GM18520 (cell line): ENCODE measurements around the gene LRRC32.

ENCODE experiments used
- ATAC-seq: cut with Tn5 transposase; IDR thresholded peaks from one replicate; pipeline ENCODE4 v1.9.1; 2021; ENCODE audit not compliant: unreplicated experiment

The LRRC32 gene, protein sequence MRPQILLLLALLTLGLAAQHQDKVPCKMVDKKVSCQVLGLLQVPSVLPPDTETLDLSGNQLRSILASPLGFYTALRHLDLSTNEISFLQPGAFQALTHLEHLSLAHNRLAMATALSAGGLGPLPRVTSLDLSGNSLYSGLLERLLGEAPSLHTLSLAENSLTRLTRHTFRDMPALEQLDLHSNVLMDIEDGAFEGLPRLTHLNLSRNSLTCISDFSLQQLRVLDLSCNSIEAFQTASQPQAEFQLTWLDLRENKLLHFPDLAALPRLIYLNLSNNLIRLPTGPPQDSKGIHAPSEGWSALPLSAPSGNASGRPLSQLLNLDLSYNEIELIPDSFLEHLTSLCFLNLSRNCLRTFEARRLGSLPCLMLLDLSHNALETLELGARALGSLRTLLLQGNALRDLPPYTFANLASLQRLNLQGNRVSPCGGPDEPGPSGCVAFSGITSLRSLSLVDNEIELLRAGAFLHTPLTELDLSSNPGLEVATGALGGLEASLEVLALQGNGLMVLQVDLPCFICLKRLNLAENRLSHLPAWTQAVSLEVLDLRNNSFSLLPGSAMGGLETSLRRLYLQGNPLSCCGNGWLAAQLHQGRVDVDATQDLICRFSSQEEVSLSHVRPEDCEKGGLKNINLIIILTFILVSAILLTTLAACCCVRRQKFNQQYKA

DNA sequence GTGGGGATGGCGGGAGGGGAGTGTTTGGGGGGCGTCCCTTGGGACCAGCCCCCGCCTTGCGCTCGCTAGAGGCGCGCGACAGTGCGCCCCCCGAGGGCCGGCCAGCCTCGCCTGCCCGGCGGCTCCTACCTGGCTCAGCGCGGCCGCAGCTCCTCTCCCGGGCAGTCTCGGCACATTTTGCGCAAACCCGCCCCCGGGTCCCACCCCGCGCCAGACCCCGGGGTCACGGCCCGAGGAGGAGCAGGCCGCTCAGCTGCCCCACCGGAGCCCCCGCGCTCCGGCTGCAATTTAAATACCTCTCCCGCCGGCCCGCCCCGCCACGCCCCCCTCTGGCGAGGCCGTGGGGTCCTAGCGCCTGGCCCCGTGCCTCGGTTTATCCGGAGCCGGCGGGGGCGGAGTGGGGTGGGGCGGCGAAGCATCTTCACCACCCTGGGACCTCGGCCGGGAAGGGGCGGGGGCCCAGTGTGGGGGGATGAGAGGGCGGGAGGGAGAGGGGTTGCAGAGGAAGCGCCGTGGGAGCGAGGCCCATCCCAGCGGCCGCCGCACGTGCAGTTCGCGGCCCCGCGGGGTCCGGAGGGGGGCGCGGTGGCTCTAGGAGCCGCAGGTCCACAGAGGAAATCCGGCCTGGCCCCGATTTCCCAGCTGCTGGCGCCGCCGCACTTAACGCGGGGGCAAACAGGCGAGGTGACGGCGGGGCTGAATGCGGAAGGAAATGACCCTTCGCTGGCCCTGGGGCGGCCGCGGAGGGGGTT is at the start of gene LRRC32:
Gene LRRC32 (minus strand): TSS at position 263 of the 752 bp plus-strand sequence. CDS start 4,793 bp downstream, outside the sequence.
- ATAC-seq: no peak

DNA sequence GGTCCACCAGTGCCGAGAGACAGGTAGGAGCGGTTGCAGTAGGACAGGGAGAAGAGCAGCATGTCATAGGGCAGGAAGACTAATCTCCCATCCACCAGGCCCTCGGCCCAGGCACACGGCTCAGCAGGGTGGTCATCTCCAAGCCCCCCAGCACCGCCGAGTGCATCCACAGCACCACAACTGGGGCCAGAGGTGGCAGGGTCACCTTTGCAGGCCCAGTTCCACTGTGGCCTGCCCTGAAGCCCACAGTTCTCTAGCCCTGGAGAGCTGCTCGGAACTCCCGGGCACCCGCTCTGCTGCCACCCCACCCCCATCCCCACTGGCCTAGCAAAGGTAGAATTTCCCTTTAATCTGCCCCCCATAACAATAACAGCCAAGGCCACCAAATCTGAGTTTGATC is 49.1 kb upstream of the LRRC32 start:
- ATAC-seq: no peak

DNA sequence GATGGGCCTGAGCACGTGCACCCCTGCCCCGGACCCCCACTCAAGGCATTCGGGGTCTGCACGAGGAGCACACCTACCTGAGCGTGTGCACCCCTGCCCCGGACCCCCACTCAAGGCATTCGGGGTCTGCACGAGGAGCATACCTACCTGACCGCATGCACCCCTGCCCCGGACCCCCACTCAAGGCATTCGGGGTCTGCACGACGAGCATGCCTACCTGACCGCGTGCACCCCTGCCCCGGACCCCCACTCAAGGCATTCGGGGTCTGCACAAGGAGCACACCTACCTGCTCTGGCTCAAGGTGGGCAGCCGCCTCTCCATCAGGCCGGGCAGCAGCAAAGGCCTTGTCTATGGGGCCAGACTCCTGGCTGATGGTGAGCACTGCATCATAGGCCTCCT is 48.7 kb upstream of the LRRC32 start:
- no peak for ATAC-seq

DNA sequence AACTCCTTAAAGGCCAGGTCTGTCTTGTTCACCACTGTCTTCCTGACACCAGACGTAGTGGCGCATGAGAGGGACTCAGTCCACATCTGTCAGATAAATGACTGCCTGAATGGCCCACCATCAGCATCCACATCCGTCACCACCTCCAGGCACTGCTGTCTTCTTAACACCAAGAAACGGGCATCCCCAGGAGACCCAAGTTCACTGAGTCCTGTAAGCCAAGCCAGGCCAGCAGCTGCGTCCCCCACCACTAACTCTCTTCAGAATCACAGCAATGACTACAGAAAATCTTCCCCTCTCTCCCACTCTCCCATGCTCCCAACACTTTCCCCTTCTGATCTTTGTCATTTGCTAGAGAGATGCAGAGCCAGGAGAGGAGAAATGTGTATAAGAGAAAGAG is 47.3 kb upstream of the LRRC32 start:
- ATAC-seq: no peak

DNA sequence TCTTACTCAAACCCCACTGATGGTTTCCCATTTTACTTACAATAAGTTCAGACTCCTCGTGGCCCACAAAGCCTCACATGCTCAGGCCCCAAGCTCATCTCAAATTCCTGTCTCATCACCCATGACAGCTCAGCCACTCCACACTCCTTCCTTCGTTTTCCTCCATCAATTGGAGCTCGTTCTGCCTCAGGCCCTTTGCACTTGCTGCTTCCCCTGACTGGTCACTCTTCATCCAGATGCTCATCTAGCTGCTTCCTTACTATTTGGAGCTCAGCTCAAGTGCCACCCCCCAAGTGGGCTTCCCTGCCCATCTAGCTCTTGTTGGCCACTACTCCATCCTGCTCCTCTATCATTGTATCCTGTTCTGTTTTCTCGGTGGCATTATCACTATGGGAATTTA is 46.8 kb upstream of the LRRC32 start:
- no peak for ATAC-seq

DNA sequence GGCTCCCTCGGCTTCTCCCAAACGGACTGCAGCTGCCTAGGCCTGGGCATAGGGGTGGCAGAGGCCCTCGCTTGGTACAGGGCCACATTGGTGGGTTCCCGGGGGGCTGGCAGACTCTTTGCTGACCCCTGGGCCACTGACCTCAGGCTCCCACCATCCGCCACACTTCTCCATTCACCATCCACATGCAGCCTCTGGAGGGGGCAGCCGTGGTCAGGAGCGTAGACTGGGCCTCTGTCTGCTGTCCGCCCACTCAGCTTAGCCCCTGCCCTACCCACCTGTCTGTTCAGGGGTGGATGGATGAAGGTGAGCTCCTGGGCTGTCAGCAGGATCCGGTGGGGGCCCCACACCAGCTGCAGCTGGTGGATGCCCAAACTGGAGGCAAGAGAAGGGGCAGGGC is 45.7 kb upstream of the LRRC32 start:
- no peak for ATAC-seq

DNA sequence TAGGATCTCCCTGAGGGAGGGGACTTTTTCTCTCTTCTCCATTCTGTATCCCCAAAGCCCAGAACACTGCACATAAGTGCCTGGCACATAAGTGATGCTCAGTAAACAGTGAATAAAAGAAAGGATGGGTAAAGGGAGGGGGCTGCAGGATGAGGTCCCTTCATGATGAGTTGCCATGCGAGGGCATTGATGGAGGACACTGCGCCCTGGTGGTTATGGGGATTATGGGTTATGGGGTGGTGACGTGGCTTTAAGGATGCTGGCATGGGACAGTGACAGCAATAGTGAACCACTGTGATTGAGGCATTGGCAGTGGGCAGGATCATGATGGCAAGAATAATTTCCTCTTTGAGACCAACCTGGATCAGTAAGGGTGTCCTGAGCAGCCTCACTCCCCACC is 43.9 kb upstream of the LRRC32 start:
- ATAC-seq: no peak

DNA sequence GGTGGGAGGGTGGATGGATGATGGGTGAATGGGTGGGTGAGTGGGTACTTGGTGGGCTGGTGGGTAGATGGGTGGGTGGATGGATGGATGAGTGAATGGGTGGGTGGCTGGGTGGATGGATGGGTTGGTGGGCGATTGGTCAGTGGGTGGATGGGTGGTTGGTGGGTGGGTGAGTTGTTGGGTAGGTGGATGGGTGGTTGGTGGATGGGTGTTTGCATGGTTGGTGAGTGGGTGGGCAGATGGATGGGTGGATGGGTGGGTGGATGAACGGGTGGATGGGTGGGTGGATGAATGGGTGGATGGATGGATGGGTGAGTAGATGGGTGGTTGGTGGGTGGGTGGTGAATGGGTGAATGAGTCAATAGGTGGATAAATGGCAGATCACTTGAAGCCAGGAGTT is 43.0 kb upstream of the LRRC32 start:
- ATAC-seq: no peak

DNA sequence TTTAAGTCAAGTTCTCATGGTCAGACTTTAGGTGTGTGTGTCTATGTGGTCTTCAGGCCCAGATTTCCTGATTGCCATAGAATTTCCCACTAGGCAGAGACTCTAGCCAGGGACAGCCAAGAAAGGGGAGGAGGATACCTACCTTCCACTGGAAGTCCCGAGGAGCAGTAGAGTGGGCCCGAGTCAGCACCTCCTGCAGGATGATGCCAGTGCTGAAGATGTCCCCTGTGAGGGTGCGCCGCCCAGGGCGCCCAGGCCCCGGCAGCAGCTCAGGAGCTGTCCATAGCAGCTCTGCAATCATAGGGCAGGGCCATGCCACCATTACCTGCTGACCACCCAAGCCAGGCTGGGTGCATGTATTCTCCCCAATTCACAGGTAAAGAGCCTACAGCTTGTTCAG is 41.6 kb upstream of the LRRC32 start:
- no peak for ATAC-seq

DNA sequence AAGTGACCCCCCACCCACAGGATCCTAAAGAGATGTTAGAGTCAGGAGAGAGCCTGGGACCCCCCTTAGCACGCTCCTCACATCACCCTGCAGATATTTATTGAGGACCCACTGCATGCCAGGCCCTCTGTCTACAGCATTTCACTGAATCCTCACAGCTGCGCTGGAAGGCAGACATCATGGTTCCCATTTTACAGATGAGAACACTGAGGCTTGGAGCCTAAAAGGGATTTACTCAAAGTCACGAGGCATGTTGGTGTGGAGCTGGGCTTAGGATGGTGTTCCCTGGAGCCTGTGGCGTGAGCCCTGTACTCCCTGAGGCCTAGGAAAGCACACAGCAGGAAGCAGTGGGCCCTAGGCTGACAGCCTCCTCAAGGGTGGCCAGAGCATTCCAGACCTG is 39.2 kb upstream of the LRRC32 start:
- ATAC-seq: no peak

DNA sequence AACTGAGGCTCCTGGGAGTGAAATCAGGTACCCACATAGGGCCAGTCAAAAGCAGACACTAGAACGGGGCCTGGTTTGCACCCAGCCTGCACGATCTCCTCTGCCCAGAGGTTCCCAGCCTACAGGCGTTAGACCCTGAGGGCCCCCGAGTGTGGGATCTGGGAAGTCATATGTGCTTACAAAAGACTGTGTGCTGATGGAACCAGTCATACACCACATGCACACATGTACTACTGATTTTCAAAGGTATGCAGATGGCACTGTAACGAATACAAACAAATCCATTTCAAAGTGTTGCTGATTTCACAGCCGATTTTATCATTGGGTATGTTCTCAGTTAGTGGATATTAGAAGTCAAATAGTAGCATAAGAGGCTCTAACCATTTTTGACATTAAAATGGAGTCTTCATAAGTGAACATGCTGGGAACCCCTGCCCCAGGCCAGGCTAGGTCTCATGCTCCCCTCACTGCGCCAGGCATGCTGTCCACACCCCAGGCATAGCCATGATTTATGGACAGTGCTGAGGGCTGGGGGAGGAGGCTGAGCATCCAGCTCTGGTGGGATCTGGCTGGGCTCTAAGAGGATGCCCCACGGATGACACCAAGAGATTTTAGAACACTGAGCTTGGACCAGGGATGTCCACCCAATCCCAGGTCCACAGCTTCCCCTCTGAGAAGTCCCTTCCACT is 38.6 kb upstream of the LRRC32 start:
- ATAC-seq: no peak

DNA sequence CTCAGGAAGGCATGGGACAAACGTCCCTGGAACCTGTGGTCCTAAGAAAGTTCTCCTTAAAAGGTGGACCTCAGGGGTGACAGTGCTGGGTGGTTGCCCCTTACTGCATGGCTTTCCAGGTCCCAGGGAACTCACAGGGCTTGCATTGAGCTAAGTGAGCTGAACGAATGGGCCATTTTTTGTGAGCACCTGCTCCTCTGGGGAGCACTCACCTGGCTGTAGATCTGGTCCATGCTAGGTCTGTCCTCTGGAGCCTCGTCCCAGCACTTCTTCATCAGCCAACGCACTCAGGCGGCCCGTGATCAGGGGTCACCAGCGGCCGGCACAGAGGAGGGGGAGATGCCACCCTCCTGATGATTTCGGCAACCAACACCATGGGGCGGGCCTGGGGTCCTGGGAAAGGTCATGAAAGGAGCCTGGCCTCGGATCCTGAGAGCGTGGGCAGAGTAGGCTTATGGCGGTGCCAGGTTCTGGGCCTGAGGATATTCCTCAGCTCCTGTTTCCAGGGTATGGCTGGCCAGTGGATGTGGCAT is 36.8 kb upstream of the LRRC32 start:
- no peak for ATAC-seq

DNA sequence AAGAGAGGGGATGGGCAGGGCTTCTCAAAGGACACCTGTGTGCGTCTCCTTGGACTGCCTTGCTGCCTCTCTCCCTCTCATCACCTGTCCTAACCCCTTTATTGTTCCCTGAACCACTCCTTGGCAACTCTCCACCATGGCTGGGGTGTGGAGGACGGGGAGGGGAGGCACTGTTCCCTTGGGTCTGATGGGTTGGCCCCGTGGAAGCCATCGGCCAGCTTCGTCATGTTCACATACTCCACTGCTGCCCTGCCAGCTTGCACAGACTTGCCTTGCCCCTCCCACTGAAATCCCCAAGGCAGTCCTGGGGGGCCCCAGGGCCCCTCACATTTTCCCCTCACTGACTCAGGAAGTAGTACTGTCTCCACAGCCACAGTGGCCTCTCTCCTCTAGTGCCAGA is 36.1 kb upstream of the LRRC32 start:
- ATAC-seq: no peak

DNA sequence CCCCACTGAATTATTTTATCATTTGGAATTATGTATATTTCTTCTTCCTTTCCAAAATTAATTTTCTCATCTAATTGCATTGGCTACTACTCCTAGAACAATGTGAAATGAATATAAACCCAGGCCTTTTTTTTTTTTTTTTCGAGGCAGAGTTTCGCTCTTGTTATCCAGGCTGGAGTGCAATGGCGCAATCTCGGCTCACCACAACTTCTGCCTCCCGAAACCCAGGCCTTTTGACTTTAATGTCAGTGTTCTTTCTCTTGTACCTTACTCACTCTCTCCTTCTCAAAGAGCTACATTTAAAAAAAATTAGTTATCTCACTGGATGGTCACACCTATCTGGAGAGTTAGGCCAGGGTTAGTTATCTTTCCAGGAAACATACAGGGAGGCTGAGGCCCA is 35.3 kb upstream of the LRRC32 start:
- no peak for ATAC-seq

DNA sequence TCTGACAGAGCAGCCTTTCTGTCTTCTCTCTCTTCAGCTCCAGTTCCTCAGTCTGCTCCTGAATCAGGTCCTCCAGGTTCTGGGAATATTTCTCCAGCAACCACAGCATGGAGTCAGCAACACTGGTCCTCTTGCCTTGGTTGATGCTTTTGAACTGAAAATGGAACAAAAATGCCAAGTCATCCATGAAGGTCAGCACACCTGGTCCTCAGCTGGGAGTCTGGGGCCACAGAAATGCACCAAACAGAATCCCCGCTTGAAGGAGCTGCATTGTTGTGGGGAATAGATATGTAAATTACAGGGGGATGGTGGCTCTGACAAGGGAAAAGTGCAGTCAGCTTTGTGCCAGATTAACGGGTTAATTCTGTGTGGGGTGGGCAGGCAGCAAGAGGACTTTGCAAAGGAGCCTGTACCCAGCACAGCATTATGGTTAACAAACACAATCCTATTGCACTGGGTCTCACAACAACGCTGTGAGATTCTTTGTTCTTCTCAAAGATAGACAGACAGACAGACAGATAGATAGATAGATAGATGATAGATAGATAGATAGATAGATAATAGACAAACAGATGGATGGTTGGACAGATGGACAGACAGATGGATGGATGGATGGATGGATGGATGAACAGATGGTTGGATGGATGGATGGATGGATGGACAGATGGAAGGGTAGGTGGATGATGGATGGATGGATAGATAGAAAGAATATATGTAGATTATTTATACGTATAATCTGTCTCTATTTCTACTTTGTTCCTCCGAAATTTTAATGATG is 33.8 kb upstream of the LRRC32 start:
- ATAC-seq: no peak

DNA sequence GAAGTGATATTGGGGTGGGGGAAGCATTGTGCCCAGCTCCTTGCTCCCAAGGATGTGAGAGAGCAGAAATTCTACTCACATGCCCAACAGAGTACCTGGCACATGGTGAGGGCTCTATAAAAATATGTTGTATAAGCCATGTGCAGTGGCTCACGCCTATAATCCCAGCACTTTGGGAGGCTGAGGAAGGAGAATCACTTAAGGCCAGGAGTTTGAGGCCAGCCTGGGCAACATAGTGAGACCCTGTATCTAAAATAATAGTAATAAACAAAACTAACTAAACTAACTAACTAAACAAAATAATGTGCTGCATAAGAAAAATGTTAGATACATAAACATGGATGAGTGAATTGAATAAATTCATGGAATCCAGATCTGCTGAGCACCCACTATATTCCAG is 33.2 kb upstream of the LRRC32 start:
- ATAC-seq: no peak

DNA sequence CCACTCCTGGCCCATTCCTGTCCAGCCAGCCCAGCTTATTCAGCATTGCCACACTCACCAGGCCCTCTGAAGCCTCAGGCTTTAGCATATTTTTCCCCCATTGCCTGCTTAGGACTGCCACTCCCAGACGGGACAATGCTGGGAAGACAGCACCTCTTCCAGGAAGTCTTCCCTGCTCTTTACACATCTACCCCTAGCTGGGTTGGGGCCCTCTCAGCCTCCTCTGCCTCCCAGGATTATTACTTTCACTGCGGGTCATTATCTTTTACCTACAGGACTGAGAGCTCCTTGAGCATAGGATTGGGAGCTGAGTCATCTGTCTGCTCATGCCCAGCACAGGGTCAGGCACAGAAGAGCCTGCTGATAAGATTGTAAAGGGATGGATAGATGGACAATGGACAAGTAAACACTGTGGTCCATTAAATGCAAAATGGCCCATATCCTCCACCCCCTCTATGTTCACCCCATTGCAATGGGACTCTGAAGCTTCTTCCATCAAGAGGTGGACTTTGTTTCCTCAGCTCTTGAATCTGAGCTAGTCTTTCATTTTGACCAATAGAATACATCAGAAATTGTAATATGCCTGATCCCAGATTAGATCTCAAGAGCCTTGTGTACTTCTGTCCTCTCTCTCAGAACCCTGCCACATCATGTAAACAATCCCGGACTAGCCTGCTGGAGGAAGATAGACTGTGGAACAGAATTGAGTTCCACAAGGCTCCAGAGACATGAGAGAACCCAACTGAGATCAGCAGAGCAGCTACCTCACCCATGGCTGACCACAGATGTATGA is 32.0 kb upstream of the LRRC32 start:
- no peak for ATAC-seq

DNA sequence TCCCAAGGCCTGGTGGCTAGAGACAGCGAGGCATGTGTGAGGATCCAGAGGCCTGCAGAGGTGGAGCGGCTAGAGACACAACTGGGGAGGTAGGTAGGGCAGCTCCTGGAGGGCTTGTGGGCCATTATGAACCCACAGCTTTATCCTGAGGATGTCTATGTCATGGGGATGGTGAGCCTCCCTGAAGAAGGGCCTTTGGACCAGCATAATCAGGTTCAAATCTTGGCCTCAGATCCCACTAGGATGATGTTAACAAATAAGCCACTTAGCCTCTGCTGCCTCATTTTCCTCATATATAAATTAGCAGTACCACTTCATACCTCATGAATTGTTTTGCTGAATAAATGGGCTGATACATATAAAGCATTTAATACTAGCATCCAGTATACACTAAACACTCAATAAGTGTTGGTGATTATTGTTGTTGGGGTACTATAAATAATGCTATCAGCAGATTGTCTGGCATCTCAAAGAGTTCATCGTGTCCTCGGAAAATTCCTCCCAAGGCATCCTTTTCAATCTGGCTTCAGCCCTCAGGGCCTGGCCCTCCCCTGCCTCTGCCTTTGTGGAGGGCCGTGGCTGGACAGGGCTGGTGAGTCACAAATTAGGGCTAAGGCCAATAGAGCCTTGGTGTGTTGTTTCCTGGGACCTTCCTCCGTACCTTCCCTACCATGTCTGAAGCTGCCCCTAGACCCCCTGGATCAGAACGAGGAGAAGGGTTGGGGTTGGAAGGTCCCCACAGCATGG is 30.9 kb upstream of the LRRC32 start:
- no peak for ATAC-seq
